ENCODE measurements around the gene LDHA.

Gene LDHA

GRCh38 chr11:18371279-18371678, 23.1 kb upstream of the LDHA start:
- no peaks in the 10 kb centered on the region for H3K9me3 ChIP-seq (ENCODE audit: control insufficient read depth, insufficient read depth, low read depth, low read length)
- TF ChIP-seq, protein P1, sequence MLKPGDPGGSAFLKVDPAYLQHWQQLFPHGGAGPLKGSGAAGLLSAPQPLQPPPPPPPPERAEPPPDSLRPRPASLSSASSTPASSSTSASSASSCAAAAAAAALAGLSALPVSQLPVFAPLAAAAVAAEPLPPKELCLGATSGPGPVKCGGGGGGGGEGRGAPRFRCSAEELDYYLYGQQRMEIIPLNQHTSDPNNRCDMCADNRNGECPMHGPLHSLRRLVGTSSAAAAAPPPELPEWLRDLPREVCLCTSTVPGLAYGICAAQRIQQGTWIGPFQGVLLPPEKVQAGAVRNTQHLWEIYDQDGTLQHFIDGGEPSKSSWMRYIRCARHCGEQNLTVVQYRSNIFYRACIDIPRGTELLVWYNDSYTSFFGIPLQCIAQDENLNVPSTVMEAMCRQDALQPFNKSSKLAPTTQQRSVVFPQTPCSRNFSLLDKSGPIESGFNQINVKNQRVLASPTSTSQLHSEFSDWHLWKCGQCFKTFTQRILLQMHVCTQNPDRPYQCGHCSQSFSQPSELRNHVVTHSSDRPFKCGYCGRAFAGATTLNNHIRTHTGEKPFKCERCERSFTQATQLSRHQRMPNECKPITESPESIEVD (tag by site-specific recombination; IDR thresholded peaks at IDR 0.05), result no peak
- TF ChIP-seq ZNF555 (tag by site-specific recombination; conservative IDR thresholded peaks at IDR 0.05) (no peak), ZNF423 (tag by site-specific recombination; IDR thresholded peaks at IDR 0.05) (no peak), ZNF157 (tag by site-specific recombination; IDR thresholded peaks at IDR 0.05) (no peak), ZNF24 (tag by site-specific recombination; IDR thresholded peaks at IDR 0.05) (no peak), ZNF513 (tag by site-specific recombination; IDR thresholded peaks at IDR 0.05) (no peak), ZNF174 (tag by site-specific recombination; IDR thresholded peaks at IDR 0.05) (no peak), ZNF433 (tag by site-specific recombination; IDR thresholded peaks at IDR 0.05; ENCODE audit: low read depth) (no peak), ZNF114 (tag by site-specific recombination; IDR thresholded peaks at IDR 0.05) (no peak), ZNF19 (tag by site-specific recombination; IDR thresholded peaks at IDR 0.05; ENCODE audit: low read depth) (no peak), ZSCAN30 (tag by site-specific recombination; IDR thresholded peaks at IDR 0.05) (no peak), ZNF211 (tag by site-specific recombination; IDR thresholded peaks at IDR 0.05; ENCODE audit: low read depth) (no peak), ZNF701 (tag by site-specific recombination; IDR thresholded peaks at IDR 0.05) (no peak), ZNF221 (tag by site-specific recombination; IDR thresholded peaks at IDR 0.05; ENCODE audit: borderline replicate concordance) (no peak), OSR2 (tag by site-specific recombination; IDR thresholded peaks at IDR 0.05) (no peak)
- TF ChIP-seq, protein P2, sequence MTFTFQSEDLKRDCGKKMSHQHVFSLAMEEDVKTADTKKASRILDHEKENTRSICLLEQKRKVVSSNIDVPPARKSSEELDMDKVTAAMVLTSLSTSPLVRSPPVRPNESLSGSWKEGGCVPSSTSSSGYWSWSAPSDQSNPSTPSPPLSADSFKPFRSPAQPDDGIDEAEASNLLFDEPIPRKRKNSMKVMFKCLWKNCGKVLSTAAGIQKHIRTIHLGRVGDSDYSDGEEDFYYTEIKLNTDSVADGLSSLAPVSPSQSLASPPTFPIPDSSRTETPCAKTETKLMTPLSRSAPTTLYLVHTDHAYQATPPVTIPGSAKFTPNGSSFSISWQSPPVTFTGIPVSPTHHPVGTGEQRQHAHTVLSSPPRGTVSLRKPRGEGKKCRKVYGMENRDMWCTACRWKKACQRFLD (tag by site-specific recombination; IDR thresholded peaks at IDR 0.05), result no peak
- TF ChIP-seq, protein P3, sequence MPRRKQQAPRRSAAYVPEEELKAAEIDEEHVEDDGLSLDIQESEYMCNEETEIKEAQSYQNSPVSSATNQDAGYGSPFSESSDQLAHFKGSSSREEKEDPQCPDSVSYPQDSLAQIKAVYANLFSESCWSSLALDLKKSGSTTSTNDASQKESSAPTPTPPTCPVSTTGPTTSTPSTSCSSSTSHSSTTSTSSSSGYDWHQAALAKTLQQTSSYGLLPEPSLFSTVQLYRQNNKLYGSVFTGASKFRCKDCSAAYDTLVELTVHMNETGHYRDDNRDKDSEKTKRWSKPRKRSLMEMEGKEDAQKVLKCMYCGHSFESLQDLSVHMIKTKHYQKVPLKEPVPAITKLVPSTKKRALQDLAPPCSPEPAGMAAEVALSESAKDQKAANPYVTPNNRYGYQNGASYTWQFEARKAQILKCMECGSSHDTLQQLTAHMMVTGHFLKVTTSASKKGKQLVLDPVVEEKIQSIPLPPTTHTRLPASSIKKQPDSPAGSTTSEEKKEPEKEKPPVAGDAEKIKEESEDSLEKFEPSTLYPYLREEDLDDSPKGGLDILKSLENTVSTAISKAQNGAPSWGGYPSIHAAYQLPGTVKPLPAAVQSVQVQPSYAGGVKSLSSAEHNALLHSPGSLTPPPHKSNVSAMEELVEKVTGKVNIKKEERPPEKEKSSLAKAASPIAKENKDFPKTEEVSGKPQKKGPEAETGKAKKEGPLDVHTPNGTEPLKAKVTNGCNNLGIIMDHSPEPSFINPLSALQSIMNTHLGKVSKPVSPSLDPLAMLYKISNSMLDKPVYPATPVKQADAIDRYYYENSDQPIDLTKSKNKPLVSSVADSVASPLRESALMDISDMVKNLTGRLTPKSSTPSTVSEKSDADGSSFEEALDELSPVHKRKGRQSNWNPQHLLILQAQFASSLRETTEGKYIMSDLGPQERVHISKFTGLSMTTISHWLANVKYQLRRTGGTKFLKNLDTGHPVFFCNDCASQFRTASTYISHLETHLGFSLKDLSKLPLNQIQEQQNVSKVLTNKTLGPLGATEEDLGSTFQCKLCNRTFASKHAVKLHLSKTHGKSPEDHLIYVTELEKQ (tag by site-specific recombination; IDR thresholded peaks at IDR 0.05; ENCODE audit: borderline replicate concordance), result no peak
- TF ChIP-seq, protein P4, sequence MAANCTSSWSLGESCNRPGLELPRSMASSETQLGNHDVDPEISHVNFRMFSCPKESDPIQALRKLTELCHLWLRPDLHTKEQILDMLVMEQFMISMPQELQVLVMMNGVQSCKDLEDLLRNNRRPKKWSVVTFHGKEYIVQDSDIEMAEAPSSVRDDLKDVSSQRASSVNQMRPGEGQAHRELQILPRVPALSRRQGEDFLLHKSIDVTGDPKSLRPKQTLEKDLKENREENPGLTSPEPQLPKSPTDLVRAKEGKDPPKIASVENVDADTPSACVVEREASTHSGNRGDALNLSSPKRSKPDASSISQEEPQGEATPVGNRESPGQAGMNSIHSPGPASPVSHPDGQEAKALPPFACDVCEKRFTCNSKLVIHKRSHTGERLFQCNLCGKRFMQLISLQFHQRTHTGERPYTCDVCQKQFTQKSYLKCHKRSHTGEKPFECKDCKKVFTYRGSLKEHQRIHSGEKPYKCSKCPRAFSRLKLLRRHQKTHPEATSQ (tag by site-specific recombination; IDR thresholded peaks at IDR 0.05), result no peak
- TF ChIP-seq, protein P5, sequence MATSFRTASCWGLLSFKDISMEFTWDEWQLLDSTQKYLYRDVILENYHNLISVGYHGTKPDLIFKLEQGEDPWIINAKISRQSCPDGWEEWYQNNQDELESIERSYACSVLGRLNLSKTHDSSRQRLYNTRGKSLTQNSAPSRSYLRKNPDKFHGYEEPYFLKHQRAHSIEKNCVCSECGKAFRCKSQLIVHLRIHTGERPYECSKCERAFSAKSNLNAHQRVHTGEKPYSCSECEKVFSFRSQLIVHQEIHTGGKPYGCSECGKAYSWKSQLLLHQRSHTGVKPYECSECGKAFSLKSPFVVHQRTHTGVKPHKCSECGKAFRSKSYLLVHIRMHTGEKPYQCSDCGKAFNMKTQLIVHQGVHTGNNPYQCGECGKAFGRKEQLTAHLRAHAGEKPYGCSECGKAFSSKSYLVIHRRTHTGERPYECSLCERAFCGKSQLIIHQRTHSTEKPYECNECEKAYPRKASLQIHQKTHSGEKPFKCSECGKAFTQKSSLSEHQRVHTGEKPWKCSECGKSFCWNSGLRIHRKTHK (tag by site-specific recombination; IDR thresholded peaks at IDR 0.05), result no peak
- ChIA-PET POLR2A (no interaction called here), CTCF (interaction anchor here (0.6 kb wide), 1 partner anchor 16 kb away, joined by 3 read pairs; no protein-coding TSS in a partner anchor)
- H3K36me3 ChIP-seq (ENCODE audit: control insufficient read depth in 2 of 2, insufficient read depth in 1 of 2, low read length in 2 of 2), result peaks cover 7 to 20% of the 10 kb centered on the region in 2 experiments; a peak in 2 of 3 replicates
- H3K4me1 ChIP-seq (ENCODE audit: control insufficient read depth, insufficient read depth, low read length), result no peaks in the 10 kb centered on the region
- H3K4me3 ChIP-seq (ENCODE audit: low read depth, low read length), result no peak overlapping the region
- no peak overlapping the region for H3K27ac ChIP-seq (ENCODE audit: extremely low read depth, low read depth, low read length)
